Aorta (tissue), 5 donors: ENCODE data around the gene CACFD1. TPM values are rescaled to one million over a fixed set of nuclear protein-coding genes. Genes with fewer than 3 reads are reported as not detected.

ENCODE experiments used
- ATAC-seq: fragments of 200-7000 bp; cut with Tn5 transposase; one replicate; pipeline ENCODE4 v1.9.1; 2022; ENCODE audit warnings: moderate library complexity; ENCODE audit not compliant: low FRiP score
- DNase-seq, 2 donors: peaks; one replicate each; pipeline ENCODE4 v3.0.0-alpha.2; 2020
- H3K27ac ChIP-seq, 2 donors: one replicate each; pipeline ENCODE4 v1.5.1; 2013; ENCODE audit warnings: low read length in 2 of 2, mild to moderate bottlenecking in 2 of 2, moderate library complexity in 2 of 2, control low read depth in 1 of 2, inconsistent platforms in 1 of 2, low read depth in 1 of 2
- H3K27me3 ChIP-seq, 2 donors: one replicate each; pipeline ENCODE4 v1.6.1; 2013; ENCODE audit warnings: control low read depth in 1 of 2, low read length in 1 of 2, mild to moderate bottlenecking in 1 of 2, moderate library complexity in 1 of 2; ENCODE audit not compliant: insufficient read depth in 2 of 2, control insufficient read depth in 1 of 2
- H3K36me3 ChIP-seq, 2 donors: one replicate each; pipeline ENCODE4 v1.6.1; 2013; ENCODE audit warnings: control low read depth in 1 of 2, low read length in 1 of 2, mild to moderate bottlenecking in 1 of 2; ENCODE audit not compliant: insufficient read depth in 2 of 2, control insufficient read depth in 1 of 2
- H3K4me1 ChIP-seq, 2 donors: one replicate each; pipeline ENCODE4 v1.6.1; 2013; ENCODE audit warnings: low read length in 2 of 2, control low read depth in 1 of 2, mild to moderate bottlenecking in 1 of 2, moderate library complexity in 1 of 2; ENCODE audit not compliant: insufficient read depth in 2 of 2, control insufficient read depth in 1 of 2
- H3K4me3 ChIP-seq, 2 donors: one replicate each; pipeline ENCODE4 v1.5.1; 2013; ENCODE audit warnings: low read length in 2 of 2, control low read depth in 1 of 2, mild to moderate bottlenecking in 1 of 2
- H3K9me3 ChIP-seq: one replicate; pipeline ENCODE4 v1.6.1; 2013; ENCODE audit warnings: mild to moderate bottlenecking, low read length; ENCODE audit not compliant: control insufficient read depth
- WGBS, 2 donors: extraction: QIAGEN DNeasy Blood & Tissue Kit; methylation state at CpG; one replicate each; pipeline ENCODE4 v1.1.7; 2013; 5-methylcytosine and 5-hydroxymethylcytosine counted together
- intact Hi-C, 2 donors: fragments of 100-400 bp; cut with DNase I; formaldehyde crosslinking; loops; one replicate each; pipeline versions ENCODE4 v1.14.2 to v1.15.0; 2022
- polyA plus RNA-seq, 2 donors: library from polyadenylated mRNA; stranded (reverse); fragments of 200-250 nt; gene quantifications; one replicate each; pipeline ENCODE4 v1.2.3, GENCODE V29; 2013
- total RNA-seq, 2 donors: library from RNA; stranded (reverse); fragmentation: NEBNext Ultra II Directional; extraction: Animal tissue kit (Norgen Biotek cat#: 25700); gene quantifications; one replicate each; pipeline ENCODE4 v1.2.1, GENCODE V29; 2021
- donor health status: healthy with polysubstance abuse.
- donor health status: Bipolar disorder and iron deficiency.
- donor health status: DM: no; HTN: no; CAD: no.
- donor health status: DM: no; HTN: no; CAD: no.
- donor health status: DM: yes; HTN: yes; CAD: no.

The CACFD1 gene
- total and polyA plus RNA-seq, 4 donors = 8.1 to 15.9 (median 13.0) TPM

DNA sequence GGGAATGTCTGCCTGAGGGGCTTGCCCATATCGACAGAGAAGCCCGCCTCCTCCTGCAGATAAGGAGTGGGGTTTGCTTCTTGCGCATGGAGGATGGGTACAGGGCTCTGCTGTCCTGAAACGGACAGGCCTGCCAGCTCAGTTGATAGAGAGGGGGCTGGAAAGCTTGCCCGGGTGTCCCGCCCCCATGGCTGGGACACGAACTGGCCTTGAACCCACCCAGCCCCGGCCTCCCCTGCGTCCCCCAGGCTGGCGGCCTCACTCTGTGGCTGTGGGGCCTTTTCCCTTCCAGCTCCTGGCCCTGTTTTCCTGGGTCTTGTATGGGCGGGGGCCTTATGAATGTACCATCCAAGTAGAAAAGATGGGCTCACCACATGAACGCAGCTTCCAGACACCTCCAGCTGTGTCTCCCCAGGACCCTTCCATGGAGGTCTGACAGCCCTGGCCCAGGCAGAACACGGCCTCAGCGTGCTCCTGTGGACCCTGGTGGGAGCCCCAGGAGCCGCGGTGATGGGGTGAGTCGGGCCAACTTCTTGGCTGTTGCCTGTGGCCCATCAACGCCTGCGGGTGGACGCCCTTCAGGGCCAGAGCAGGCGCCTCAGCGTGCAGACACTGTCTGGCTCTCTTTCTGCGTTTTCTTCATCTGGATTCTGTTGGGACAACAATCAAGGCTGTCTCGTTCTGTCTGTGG lies 35.0 kb downstream of the CACFD1 start:
- Histone ChIP-seq H3K4me1 (no peaks in the 10 kb centered on the region), H3K27ac (no peak overlapping the region), H3K4me3 (no peak overlapping the region), H3K27me3 (no peaks in the 10 kb centered on the region), H3K36me3 (no peaks in the 10 kb centered on the region), H3K9me3 (no peaks in the 10 kb centered on the region)
- no peak for ATAC-seq
- 86 to 90% methylated on average over 24 of the region's 24 CpGs for WGBS, 2 donors
- DNase-seq = peak in 1 of 2 donors; percentile 44
- intact Hi-C loops = no loop called here

DNA sequence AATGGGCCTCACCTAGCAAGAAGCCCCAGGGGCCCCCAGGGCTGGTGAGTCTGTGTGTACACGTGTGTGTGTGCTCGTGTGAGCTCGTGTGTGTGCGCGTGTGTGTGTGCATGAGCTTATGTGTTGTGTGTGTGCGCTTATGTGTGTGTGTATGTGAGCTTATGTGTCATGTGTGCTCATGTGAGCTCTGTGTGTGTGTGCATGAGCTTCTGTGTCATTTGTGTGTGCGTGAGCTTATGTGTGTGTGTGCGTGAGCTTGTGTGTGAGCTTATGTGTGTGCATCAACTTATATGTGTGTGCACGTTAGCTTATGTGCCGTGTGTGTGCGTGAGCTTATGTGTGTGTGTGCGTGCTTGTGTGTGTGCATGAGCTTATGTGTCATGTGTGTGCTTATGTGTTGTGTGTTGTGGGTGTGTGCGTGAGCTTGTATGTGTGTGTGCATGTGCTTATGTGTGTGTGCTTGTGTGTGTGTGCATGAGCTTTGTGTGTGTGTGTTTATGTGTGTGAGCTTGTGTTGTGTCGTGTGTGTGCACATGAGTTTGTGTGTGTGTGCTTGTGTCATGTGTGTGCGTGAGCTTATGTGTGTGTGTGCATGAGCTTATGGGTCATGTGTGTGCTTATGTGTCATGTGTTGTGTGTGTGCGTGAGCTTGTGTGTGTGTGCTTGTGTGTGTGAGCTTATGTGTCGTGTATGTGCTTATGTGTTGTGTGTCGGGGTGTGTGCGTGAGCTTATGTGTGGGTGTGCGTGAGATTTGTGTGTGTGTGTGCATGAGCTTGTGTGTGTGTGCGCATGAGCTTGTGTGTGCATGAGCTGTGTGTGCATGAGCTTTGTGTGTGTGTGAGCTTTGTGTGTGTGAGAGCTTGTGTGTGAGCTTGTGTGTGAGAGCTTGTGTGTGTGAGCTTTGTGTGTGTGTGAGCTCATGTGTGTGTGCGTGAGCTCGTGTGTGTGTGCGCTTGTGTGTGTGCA lies 35.8 kb downstream of the CACFD1 start:
- intact Hi-C loops = no loop called here
- ATAC-seq = no peak
- Histone ChIP-seq H3K27me3 (no peaks in the 10 kb centered on the region), H3K4me3 (no peak overlapping the region), H3K27ac (no peak overlapping the region), H3K36me3 (no peaks in the 10 kb centered on the region), H3K9me3 (no peaks in the 10 kb centered on the region), H3K4me1 (no peaks in the 10 kb centered on the region)
- 94% methylated on average over 24 of the region's 24 CpGs for WGBS, 2 donors
- DNase-seq = peak in 1 of 2 donors; percentile 9

DNA sequence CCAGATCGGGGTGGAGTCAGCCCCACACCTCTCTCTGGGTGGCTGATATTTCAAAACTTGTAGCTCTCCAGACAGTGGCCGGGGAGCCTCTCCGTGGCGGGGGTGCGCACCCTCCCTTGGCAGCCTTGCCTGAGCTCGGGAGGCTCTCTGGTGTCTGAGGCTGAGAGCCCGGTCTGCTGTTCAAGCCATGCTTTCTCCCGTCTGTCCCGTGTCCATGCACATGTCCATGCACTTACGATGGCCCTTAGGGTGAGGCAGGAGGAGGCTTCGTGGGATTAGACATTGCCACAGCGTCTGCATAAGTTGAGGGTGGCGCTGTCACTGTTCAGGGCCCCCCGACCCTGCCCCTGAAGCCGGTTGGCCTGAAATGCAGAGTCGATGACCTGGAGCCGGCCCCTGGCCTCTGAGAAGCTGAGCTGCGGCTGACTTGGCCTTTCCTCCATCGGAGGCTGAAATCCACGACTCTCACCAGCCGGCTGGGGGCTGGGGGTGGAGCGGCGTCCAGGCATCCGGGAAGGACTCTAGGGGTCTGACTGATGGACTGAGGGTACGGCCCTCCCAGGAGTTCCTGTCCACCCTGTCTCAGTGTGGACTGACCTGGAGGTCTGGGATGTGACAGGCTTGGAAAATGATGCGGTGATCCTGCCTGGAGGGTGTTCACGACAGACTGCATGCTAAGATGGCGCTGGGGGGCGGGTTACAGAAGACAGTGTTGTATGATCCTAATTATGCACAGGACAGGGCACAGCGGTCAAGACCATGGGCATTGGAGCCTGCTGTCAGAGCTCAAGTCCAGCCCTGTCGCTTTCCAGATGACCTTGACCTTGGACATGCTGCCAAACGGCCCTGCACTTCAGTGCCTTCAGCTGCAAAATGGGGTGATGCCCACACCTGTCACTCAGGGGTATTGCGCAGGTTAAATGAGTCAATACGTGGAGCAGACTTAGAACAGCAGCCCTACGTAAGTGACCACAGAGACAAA lies 37.4 kb downstream of the CACFD1 start:
- DNase-seq (no peak), ATAC-seq (no peak)
- Histone ChIP-seq H3K36me3 (no peaks in the 10 kb centered on the region), H3K4me1 (no peaks in the 10 kb centered on the region), H3K9me3 (peaks cover 5% of the 10 kb centered on the region), H3K27ac (no peak overlapping the region), H3K4me3 (no peak overlapping the region), H3K27me3 (no peaks in the 10 kb centered on the region)
- 46 to 55% methylated on average over 35 of the region's 35 CpGs for WGBS, 2 donors
- intact Hi-C loops = no loop called here

DNA sequence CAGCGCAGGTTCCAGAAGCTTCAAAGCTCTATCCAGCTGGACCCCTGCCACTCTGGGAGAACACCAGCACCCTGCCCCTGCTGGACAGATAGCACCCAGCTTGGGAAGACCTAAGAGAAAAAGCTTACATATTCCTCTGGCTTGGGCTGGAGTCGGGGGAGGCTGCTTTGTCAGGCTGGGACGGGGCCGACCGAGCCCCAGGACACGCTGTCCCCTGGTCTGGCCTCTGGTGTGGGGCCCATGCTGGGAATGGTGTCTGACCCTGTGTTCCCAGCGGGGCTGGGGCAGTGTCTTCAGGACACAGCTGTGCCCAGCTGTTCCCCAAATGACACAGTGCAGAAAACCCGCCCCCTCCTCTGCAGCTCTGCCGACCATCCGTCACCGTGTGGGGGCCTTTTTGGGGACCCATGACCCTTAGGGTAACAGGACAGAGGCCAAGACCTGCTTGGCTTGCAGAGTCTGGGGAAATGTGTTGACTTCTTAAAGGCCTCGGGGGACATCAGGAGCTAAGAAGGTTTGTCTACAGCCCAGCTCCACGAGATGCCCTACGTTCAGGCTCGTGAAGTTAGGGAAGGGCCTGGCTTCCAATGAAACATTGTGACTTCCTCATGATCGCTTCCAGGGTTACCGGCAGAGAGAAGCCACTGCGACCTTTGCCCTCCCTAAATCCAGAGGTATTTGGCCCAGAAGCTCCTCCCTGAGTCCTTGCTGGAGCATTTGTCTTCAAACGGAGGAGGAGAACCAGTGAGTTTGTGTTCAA lies 39.5 kb downstream of the CACFD1 start:
- no peaks in the 10 kb centered on the region for H3K27me3 ChIP-seq
- no peak for DNase-seq

DNA sequence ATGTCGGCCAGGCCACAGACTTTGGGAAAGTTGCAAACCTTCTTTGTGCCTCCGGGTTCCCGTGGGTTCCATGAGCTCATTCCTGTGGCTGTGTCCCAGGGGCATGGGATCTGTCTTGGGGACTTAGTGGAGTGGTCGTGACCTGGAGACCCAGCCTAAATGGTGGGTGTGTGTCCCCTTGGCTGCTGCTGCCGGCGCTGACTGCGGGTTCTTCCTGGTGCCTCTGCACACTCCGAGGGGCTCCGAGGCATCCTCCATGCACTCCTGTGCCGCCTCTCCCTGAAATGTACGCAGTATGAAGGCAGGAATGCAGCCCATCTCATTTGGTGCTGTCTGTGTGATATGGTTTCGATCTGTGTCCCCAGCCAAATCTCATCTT lies 40.1 kb downstream of the CACFD1 start:
- Histone ChIP-seq H3K27ac (no peak overlapping the region), H3K9me3 (peaks cover 5% of the 10 kb centered on the region), H3K4me3 (no peak overlapping the region), H3K36me3 (no peaks in the 10 kb centered on the region), H3K27me3 (no peaks in the 10 kb centered on the region), H3K4me1 (no peaks in the 10 kb centered on the region)
- WGBS, 2 donors = 70 to 80% methylated on average over 12 of the region's 12 CpGs
- ATAC-seq = no peak
- DNase-seq = no peak
- intact Hi-C loops = no loop called here

More for the DNA sequence above, 39.5 kb downstream of the CACFD1 start:
- Histone ChIP-seq H3K4me3 (no peak overlapping the region), H3K27ac (no peak overlapping the region), H3K9me3 (peaks cover 5% of the 10 kb centered on the region), H3K36me3 (no peaks in the 10 kb centered on the region), H3K4me1 (no peaks in the 10 kb centered on the region)
- ATAC-seq = no peak
- intact Hi-C loops = no loop called here
- WGBS, 2 donors = 58 to 63% methylated on average over 19 of the region's 19 CpGs

DNA sequence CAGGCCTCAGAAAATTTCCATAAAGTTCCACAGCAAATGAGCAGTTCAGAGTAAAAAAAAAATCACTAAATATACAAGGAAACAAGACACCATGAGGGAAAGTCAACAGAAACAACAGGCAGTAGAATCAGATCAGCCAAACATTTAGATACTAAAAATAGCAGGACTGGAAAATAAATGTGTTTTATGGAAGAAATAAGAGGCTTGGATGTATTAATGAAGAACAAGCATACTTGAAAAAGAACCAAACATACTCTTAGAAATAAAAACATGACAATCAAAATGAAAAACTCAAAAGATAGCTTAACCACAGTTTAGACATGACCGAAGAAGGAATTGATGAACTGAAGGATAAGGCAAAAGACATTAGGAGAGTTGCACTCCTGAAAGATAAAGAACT lies 42.3 kb downstream of the CACFD1 start:
- no peaks in the 10 kb centered on the region for H3K27me3 ChIP-seq
- peaks cover 5% of the 10 kb centered on the region for H3K9me3 ChIP-seq
- 99 to 100% methylated on average over 1 of the region's 1 CpG for WGBS, 2 donors
- no peak overlapping the region for H3K27ac ChIP-seq
- ATAC-seq (no peak), DNase-seq (no peak)
- no peaks in the 10 kb centered on the region for H3K4me1 ChIP-seq
- intact Hi-C loops = no loop called here
- no peak overlapping the region for H3K4me3 ChIP-seq
- no peaks in the 10 kb centered on the region for H3K36me3 ChIP-seq

DNA sequence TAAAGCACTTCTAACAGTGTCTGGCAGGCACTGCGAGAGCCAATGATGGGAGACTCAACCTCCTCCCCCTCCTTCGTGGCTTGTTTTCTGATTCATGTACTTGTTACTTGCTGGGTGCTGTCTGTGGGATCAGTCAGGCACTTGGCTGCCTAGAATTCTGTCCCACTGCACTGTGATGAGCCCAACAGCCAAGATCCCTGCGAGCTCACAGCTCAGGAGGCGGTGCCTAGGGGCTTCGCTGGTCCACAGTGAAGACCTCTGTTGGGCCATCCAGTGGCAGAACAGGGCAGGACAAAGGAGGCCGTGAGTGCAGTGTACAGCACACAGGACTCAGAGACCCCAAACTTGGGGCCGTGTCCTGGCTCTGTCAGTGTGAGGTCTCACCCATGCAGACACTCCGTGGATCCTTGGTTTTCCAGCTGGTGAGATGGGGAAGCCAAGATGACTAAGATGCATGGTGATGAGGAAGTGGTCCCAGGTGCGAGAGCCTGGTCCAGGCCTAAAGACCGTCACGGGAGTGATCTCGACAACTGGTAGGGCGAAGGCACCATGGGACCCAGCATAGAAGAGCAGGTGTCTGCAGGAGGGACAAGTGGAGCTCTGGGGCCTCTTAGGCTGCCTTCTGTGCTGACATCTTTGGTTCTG lies 45.5 kb downstream of the CACFD1 start:
- DNase-seq (no peak), ATAC-seq (peak; percentile 8)
- H3K4me3 ChIP-seq = no peak overlapping the region
- intact Hi-C loops = no loop called here
- H3K9me3 ChIP-seq = peaks cover 5% of the 10 kb centered on the region
- H3K4me1 ChIP-seq = no peaks in the 10 kb centered on the region
- H3K36me3 ChIP-seq = no peaks in the 10 kb centered on the region
- no peaks in the 10 kb centered on the region for H3K27me3 ChIP-seq
- WGBS, 2 donors = 86 to 88% methylated on average over 13 of the region's 13 CpGs
- H3K27ac ChIP-seq = no peak overlapping the region
